Esophagus muscularis mucosa (tissue), 3 donors: ENCODE measurements around the gene KAT2B.

Source experiments
- POLR2A ChIP-seq: fragments of 450-650 bp; IDR thresholded peaks from one replicate; pipeline ENCODE4 v1.6.1; 2017; ENCODE audit warnings: antibody characterized with exemption, moderate library complexity, mild to moderate bottlenecking, low read depth
- TF ChIP-seq, protein P1 (sequence below), 3 experiments: fragments of 200-600 bp in 2 of 3; fragments of 450-650 bp in 1 of 3; sonication (generic) in 2 of 3; IDR thresholded peaks; one replicate each; pipeline ENCODE4 v1.5.1; 2017 to 2019; ENCODE audit warnings: antibody characterized with exemption in 3 of 3, mild to moderate bottlenecking in 2 of 3, moderate library complexity in 1 of 3

DNA sequence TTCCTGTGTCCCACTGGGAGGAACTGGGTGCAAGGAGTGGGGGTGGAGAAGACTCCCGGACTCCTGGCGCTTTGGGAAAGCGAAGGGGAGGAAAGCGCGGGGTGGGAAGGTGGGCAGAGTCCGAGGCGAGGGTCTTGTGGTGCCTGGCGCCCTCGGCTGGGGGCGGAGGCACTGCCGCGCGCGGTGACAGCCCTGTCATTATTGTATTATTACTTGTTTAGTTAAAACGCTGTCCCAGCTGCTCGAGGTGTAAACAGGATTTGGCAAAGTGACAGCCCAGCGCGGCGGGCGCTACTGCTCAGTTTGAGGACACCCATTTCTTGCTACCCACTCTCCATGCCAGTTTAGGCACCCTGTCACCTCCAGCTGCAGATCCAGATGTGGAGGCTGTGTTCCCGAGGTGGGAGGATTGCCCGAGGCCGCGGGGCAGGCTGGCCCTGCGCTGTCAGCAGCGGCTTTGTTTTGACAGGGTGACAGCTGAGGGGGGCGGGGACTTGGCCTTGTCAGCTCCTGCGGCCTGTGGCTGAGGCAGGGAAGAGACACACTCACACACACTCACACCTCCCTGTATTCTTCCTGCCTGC lies 1.0 kb downstream of the KAT2B start:
- TF ChIP-seq POLR2A: no peak
- TF ChIP-seq, protein P1, sequence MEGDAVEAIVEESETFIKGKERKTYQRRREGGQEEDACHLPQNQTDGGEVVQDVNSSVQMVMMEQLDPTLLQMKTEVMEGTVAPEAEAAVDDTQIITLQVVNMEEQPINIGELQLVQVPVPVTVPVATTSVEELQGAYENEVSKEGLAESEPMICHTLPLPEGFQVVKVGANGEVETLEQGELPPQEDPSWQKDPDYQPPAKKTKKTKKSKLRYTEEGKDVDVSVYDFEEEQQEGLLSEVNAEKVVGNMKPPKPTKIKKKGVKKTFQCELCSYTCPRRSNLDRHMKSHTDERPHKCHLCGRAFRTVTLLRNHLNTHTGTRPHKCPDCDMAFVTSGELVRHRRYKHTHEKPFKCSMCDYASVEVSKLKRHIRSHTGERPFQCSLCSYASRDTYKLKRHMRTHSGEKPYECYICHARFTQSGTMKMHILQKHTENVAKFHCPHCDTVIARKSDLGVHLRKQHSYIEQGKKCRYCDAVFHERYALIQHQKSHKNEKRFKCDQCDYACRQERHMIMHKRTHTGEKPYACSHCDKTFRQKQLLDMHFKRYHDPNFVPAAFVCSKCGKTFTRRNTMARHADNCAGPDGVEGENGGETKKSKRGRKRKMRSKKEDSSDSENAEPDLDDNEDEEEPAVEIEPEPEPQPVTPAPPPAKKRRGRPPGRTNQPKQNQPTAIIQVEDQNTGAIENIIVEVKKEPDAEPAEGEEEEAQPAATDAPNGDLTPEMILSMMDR (IDR thresholded peaks at IDR 0.05): no peak
